Endothelial cell of umbilical vein (primary cell): Measurements from ENCODE around the gene ST6GALNAC6. TPM values are rescaled to one million over a fixed set of nuclear protein-coding genes. Genes with fewer than 3 reads are reported as not detected.

Experiments used
- BruUV-seq: library from RNA; stranded (reverse); fragments of 400-500 nt; replicated peaks from 2 replicates; lab custom pipeline; 2021; lab: Mats Ljungman, UMichigan
- CTCF ChIA-PET: fragments of 300-600, 350-600 bp; sonication (Branson Sonifier 250); formaldehyde crosslinking; loops from one replicate; lab custom pipeline; 2021; ENCODE audit warnings: antibody characterized with exemption, inconsistent platforms; lab: Charles Lee
- POLR2A ChIA-PET: fragments of 300-600, 350-600 bp; sonication (Branson Sonifier 250); formaldehyde crosslinking; loops from one replicate; lab custom pipeline; 2021; ENCODE audit warnings: antibody characterized with exemption, inconsistent platforms; lab: Charles Lee
- DNase-seq: peaks from one replicate; pipeline ENCODE4 v3.0.0-alpha.2; 2011; ENCODE audit warnings: low read depth, low spot score
- FAIRE-seq: peaks from 2 replicates; lab custom pipeline; 2011; peaks lifted over from hg19 to GRCh38; lab: Jason Lieb, UNC
- H2AFZ ChIP-seq: 2 replicates; pipeline ENCODE4 v1.6.0; 2012; ENCODE audit warnings: low read depth, low read length, control low read depth, inconsistent platforms
- H3K27ac ChIP-seq: 2 replicates; pipeline ENCODE4 v1.5.1; 2011; ENCODE audit warnings: low read depth, mild to moderate bottlenecking, control low read depth, low read length, moderate library complexity; ENCODE audit not compliant: insufficient read depth
- H3K27me3 ChIP-seq, 2 experiments: 2 replicates each; pipeline versions ENCODE4 v1.6.0 to v1.6.1; 2011; ENCODE audit warnings: low read length in 2 of 2, mixed read lengths in 1 of 2; ENCODE audit not compliant: control insufficient read depth in 2 of 2, insufficient read depth in 2 of 2
- H3K36me3 ChIP-seq, 2 experiments: 2 replicates in 1 of 2; 3 replicates in 1 of 2; pipeline ENCODE4 v1.5.1; 2011; ENCODE audit warnings: low read length in 2 of 2, mild to moderate bottlenecking in 1 of 2, moderate library complexity in 1 of 2; ENCODE audit not compliant: control insufficient read depth in 2 of 2, insufficient read depth in 2 of 2; ENCODE audit errors: extremely low read depth in 1 of 2
- H3K4me1 ChIP-seq: 3 replicates; pipeline ENCODE4 v1.5.1; 2011; ENCODE audit warnings: mild to moderate bottlenecking, low read length; ENCODE audit not compliant: control insufficient read depth, insufficient read depth; ENCODE audit errors: extremely low read depth
- H3K4me2 ChIP-seq: 2 replicates; pipeline ENCODE4 v1.6.1; 2011; ENCODE audit warnings: low read length, control low read depth, mixed read lengths; ENCODE audit not compliant: insufficient read depth
- H3K4me3 ChIP-seq, 3 experiments: fragments of 200-600 bp in 1 of 3; sonication (generic), shearing (Covaris generic) in 1 of 3; replicated peaks in 1 of 3; 2 replicates each; pipeline ENCODE4 v1.5.1; 2011 to 2016; ENCODE audit warnings: control low read depth in 3 of 3, low read length in 3 of 3, mild to moderate bottlenecking in 2 of 3, inconsistent platforms in 1 of 3, low read depth in 1 of 3, moderate library complexity in 1 of 3; ENCODE audit not compliant: insufficient read depth in 1 of 3
- H3K79me2 ChIP-seq: 2 replicates; pipeline ENCODE4 v1.6.0; 2012; ENCODE audit warnings: low read length, inconsistent platforms; ENCODE audit not compliant: control insufficient read depth, insufficient read depth
- H3K9ac ChIP-seq: replicated peaks from 2 replicates; pipeline ENCODE3; 2011; ENCODE audit warnings: low read length, control low read depth; ENCODE audit not compliant: insufficient read depth; ENCODE audit errors: extremely low read depth
- H3K9me1 ChIP-seq: replicated peaks from 3 replicates; pipeline ENCODE4 v1.6.0; 2011; ENCODE audit warnings: mild to moderate bottlenecking, low read length; ENCODE audit not compliant: control insufficient read depth, insufficient read depth; ENCODE audit errors: extremely low read depth
- H3K9me3 ChIP-seq: replicated peaks from 2 replicates; pipeline ENCODE4 v1.5.1; 2012; ENCODE audit warnings: low read length, inconsistent platforms; ENCODE audit not compliant: control insufficient read depth, insufficient read depth
- H4K20me1 ChIP-seq: replicated peaks from 2 replicates; pipeline ENCODE3; 2011; ENCODE audit warnings: mild to moderate bottlenecking, low read length; ENCODE audit not compliant: control insufficient read depth, insufficient read depth; ENCODE audit errors: extremely low read depth
- EZH2 ChIP-seq: IDR thresholded peaks from 2 replicates; pipeline ENCODE4 v1.6.1; 2012; ENCODE audit warnings: borderline replicate concordance, low read depth, mild to moderate bottlenecking, moderate library complexity, low read length, inconsistent platforms; ENCODE audit not compliant: severe bottlenecking
- FOS ChIP-seq: IDR thresholded peaks from 2 replicates; pipeline ENCODE4 v1.6.1; 2011; ENCODE audit warnings: mild to moderate bottlenecking, low read length, moderate library complexity, borderline replicate concordance; ENCODE audit not compliant: insufficient read depth
- GATA2 ChIP-seq: IDR thresholded peaks from 2 replicates; pipeline ENCODE4 v1.7.0; 2011; ENCODE audit warnings: low read depth, mild to moderate bottlenecking, moderate library complexity, mixed read lengths, low read length; ENCODE audit not compliant: insufficient read length, insufficient read depth
- JUN ChIP-seq: IDR thresholded peaks from 2 replicates; pipeline ENCODE4 v1.6.1; 2011; ENCODE audit warnings: borderline replicate concordance, low read depth; ENCODE audit not compliant: insufficient read length, insufficient read depth
- MYC ChIP-seq: IDR thresholded peaks from one replicate; pipeline ENCODE4 v1.6.1; 2011; ENCODE audit warnings: mild to moderate bottlenecking, low read depth, low read length
- POLR2A ChIP-seq: IDR thresholded peaks from 2 replicates; pipeline ENCODE4 v1.6.1; 2012; ENCODE audit warnings: low read depth, mild to moderate bottlenecking, control low read depth, low read length
- POLR2AphosphoS5 ChIP-seq: IDR thresholded peaks from 2 replicates; pipeline ENCODE4 v1.6.1; 2012; ENCODE audit warnings: low read depth, mild to moderate bottlenecking, control low read depth, low read length, moderate library complexity; ENCODE audit not compliant: insufficient read depth
- dilution Hi-C: fragments of 300-500 bp; cut with MboI; formaldehyde crosslinking; loops from one replicate; pipeline ENCODE4 v1.15.0; 2019; ENCODE audit warnings: low sequenced_read_pairs; ENCODE audit not compliant: extremely low pct_ligation_motif_present
- intact Hi-C: fragments of 100-400 bp; cut with micrococcal nuclease; formaldehyde crosslinking; loops from one replicate; pipeline ENCODE4 v1.10.0; 2022
- polyA plus RNA-seq, 4 experiments: library from polyadenylated mRNA; depleted of rRNA in 3 of 4; stranded (reverse) in 3 of 4; unstranded in 1 of 4; fragments of >200 nt; gene quantifications; 2 replicates each; pipeline versions ENCODE4 v1.2.1 to v1.2.3, GENCODE V29; 2011 to 2012; ENCODE audit warnings: missing spikeins in 1 of 4
- total RNA-seq: library from RNA; stranded (reverse); gene quantifications from 2 replicates; pipeline ENCODE4 v1.2.3, GENCODE V29; 2021
- TF ChIP-seq, protein P1 (sequence below): IDR thresholded peaks from 2 replicates; pipeline ENCODE4 v1.6.1; 2011; ENCODE audit not compliant: insufficient read depth, insufficient read length
- TF ChIP-seq, protein P2 (sequence below), 2 donors: IDR thresholded peaks; 1 replicate in 1 of 2; 2 replicates in 1 of 2; pipeline ENCODE4 v1.5.1; 2011; ENCODE audit warnings: low read length in 2 of 2, mild to moderate bottlenecking in 2 of 2, moderate library complexity in 2 of 2, control low read depth in 1 of 2, inconsistent platforms in 1 of 2, low read depth in 1 of 2; ENCODE audit not compliant: insufficient read depth in 1 of 2; ENCODE audit errors: extremely low read depth in 1 of 2

ST6GALNAC6 gene
- total and polyA plus RNA-seq, 2 donors (not counting 3 experiments of a cell fraction or from before 2014, with no cell fraction given) = 43.0 to 78.9 TPM

DNA sequence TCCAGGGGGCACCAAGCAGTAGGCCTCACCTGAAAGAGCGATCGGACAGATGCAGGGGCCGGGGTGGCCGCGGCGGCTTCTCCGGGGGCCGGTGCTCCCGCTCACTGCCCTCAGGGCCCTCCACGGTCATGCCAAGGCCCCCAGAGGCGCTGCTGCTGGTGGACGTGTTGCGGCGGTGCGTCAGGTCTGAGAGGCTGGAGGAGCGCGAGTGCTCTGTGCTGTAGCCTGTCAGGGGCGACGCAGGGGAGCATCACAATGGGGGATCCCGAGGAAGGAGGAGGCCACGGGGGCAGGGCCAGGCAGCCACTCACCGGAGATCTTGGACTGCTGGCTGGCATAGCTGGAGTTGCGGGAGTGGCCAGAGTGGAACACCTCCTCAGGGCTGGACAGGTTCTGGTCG, 45.9 kb upstream of the ST6GALNAC6 start:
- Histone ChIP-seq H3K9me1 (no peaks in the 10 kb centered on the region), H3K9ac (no peak overlapping the region), H3K4me1 (no peaks in the 10 kb centered on the region), H3K27ac (no peak overlapping the region), H3K79me2 (no peaks in the 10 kb centered on the region), H4K20me1 (no peaks in the 10 kb centered on the region), H3K9me3 (no peaks in the 10 kb centered on the region), H3K27me3 (no peaks in the 10 kb centered on the region), H3K4me3 (no peak overlapping the region), H2AFZ (no peak overlapping the region), H3K36me3 (peaks cover 0 to 5% of the 10 kb centered on the region in 2 experiments), H3K4me2 (no peak overlapping the region)
- DNase-seq (no peak), FAIRE-seq (no peak)
- ChIA-PET CTCF (interaction anchor here (6.1 to 6.5 kb wide), 2 partner anchors 33 to 92 kb away, joined by 71 to 203 read pairs; partner anchors contain the start of gene EEIG1), POLR2A (no interaction called here)
- TF ChIP-seq, protein P1, sequence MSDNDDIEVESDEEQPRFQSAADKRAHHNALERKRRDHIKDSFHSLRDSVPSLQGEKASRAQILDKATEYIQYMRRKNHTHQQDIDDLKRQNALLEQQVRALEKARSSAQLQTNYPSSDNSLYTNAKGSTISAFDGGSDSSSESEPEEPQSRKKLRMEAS = no peak
- no peak for TF ChIP-seq EZH2
- no peak for TF ChIP-seq POLR2A
- no peak for TF ChIP-seq JUN
- TF ChIP-seq FOS = no peak
- TF ChIP-seq MYC = no peak
- TF ChIP-seq, protein P2, sequence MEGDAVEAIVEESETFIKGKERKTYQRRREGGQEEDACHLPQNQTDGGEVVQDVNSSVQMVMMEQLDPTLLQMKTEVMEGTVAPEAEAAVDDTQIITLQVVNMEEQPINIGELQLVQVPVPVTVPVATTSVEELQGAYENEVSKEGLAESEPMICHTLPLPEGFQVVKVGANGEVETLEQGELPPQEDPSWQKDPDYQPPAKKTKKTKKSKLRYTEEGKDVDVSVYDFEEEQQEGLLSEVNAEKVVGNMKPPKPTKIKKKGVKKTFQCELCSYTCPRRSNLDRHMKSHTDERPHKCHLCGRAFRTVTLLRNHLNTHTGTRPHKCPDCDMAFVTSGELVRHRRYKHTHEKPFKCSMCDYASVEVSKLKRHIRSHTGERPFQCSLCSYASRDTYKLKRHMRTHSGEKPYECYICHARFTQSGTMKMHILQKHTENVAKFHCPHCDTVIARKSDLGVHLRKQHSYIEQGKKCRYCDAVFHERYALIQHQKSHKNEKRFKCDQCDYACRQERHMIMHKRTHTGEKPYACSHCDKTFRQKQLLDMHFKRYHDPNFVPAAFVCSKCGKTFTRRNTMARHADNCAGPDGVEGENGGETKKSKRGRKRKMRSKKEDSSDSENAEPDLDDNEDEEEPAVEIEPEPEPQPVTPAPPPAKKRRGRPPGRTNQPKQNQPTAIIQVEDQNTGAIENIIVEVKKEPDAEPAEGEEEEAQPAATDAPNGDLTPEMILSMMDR (IDR thresholded peaks at IDR 0.05; ENCODE audit: extremely low read depth in 1 of 2, insufficient read depth in 1 of 2, low read depth in 1 of 2, low read length in 2 of 2) = no peak
- TF ChIP-seq GATA2 = no peak
- TF ChIP-seq POLR2AphosphoS5 = no peak
- intact Hi-C loops = no loop called here
- dilution Hi-C loops = no loop called here
- BruUV-seq = no TSS peak
